NOMO-1 treated with dmso at 0.1 percent for 144 hours (cell line): ENCODE results near the gene FCER1G.

Experiments used
- DNase-seq: peaks from one replicate; lab custom pipeline; 2025; ENCODE audit not compliant: unreplicated experiment; lab: John Stamatoyannopoulos, UW

Gene FCER1G

GRCh38 chr1:161261261-161262235 lies 46.5 kb downstream of the FCER1G start:
- DNase-seq, result no peak

GRCh38 chr1:161265305-161265704 lies 50.2 kb downstream of the FCER1G start:
- DNase-seq, result no peak

GRCh38 chr1:161266202-161266601 lies 51.1 kb downstream of the FCER1G start:
- DNase-seq, result no peak

DNA sequence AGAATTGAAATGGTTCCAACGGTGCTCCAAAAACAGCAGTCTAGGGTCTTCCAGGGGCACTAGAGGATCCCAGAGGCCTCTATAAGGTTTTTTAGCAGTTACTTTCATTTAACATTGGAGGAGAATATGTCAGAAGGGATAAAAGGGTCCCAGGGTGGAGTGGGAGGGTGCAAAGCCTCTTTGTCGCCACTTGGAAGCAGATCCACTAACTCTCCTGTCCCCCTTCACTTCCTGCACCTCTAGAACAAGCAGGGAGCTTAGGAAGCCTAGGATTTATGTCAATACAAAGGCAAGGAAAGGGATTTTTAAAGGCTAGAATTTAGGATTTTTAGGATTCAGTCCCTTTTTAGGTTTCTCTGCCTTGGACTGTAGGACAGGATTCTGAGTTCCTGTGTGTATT lies 51.7 kb downstream of the FCER1G start:
- no peak for DNase-seq

DNA sequence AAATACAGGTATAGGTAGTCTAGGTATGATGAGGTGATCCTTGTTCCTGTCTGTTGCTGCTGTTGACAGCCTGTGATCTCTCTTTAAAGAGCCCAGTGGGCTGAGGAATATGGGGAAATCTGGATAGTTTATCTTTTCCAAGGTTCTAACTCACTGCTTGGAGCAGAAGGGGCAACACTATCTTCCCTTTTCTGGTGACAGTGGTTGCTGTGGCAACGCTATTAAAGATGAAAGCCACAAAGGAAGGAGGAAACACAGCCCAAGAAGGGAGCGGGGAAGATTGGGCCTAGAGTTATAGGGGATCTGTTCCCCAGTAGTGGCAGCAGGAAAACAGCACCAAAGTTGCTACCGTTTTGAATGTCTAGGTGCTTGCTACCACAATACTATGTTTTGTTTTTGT lies 52.2 kb downstream of the FCER1G start:
- peak; percentile 24 for DNase-seq
